ENCODE data around the gene PACS1. TPM values are rescaled to one million over a fixed set of nuclear protein-coding genes. Genes with fewer than 3 reads are reported as not detected.

PACS1 gene
- polyA plus RNA-seq, 1 experiment: 27.1 TPM

DNA sequence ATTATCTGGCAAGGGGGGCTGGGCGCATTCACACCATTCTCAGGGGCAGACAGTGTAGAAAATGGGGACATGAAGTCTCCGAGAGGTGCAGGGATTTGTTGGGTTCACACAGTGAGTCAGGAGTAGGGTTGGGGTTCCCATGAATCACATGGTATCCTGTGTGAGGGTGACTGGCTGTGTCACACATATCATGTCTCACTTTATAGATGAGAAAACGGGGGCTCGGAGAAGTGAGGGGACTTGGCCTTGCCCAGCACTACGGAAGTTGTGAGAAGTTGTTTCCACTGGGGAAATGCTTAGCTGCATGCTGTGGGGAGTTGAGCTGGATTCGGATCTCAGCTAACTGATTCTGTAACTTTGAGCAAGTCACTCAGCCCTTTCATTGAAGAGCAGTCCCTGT, 25.3 kb upstream of the PACS1 start:
- no peak for DNase-seq (ENCODE audit: low read depth, low spot score)
- ChIA-PET POLR2A (interaction anchor here (0.6 to 1.0 kb wide), 2 partner anchors 44 to 244 kb away, joined by 3 read pairs; partner anchors contain the start of gene YIF1A), CTCF (interaction anchor here (0.6 to 5.6 kb wide), 21 partner anchors 8 to 333 kb away, joined by 3 to 48 read pairs (median 4); partner anchors contain the start of genes CATSPER1, FIBP and SF3B2)
- TF ChIP-seq, protein P1, sequence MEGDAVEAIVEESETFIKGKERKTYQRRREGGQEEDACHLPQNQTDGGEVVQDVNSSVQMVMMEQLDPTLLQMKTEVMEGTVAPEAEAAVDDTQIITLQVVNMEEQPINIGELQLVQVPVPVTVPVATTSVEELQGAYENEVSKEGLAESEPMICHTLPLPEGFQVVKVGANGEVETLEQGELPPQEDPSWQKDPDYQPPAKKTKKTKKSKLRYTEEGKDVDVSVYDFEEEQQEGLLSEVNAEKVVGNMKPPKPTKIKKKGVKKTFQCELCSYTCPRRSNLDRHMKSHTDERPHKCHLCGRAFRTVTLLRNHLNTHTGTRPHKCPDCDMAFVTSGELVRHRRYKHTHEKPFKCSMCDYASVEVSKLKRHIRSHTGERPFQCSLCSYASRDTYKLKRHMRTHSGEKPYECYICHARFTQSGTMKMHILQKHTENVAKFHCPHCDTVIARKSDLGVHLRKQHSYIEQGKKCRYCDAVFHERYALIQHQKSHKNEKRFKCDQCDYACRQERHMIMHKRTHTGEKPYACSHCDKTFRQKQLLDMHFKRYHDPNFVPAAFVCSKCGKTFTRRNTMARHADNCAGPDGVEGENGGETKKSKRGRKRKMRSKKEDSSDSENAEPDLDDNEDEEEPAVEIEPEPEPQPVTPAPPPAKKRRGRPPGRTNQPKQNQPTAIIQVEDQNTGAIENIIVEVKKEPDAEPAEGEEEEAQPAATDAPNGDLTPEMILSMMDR (IDR thresholded peaks at IDR 0.05; ENCODE audit: low read depth, low read length): no peak
- Histone ChIP-seq H3K9me3 (ENCODE audit: control insufficient read depth, insufficient read depth, low read length) (peaks cover 12% of the 10 kb centered on the region), H3K27me3 (ENCODE audit: control insufficient read depth, insufficient read depth, low read length) (peaks cover 9% of the 10 kb centered on the region), H3K4me3 (ENCODE audit: low read depth, low read length) (no peak overlapping the region), H3K27ac (ENCODE audit: low read depth, low read length) (no peak overlapping the region)

DNA sequence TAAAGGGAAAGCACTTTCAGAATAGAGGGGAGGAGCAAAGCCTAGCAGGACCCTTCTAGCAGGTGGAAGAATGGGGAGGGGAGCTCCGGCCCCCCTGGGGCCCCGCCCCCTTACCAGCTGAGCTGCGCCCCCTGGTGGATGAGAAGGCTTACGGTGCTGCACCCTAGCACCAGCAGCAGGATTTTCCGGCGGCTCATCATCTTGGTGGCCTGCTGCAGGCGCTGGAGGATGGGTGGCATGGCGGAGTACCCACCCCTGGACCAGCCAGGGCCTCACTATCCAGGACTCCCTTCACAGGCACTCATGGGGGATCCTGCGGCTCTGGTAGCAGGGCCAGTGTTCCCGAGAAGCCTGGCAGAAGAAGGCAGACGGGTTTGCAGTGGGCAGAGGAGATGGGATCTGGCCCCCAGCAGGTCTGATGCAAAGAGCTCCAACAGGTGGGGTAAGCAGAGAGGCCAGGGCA, 24.9 kb upstream of the PACS1 start:
- H3K27ac ChIP-seq (ENCODE audit: low read depth, low read length): no peak overlapping the region
- H3K9me3 ChIP-seq (ENCODE audit: control insufficient read depth, insufficient read depth, low read length): peaks cover 12% of the 10 kb centered on the region
- H3K27me3 ChIP-seq (ENCODE audit: control insufficient read depth, insufficient read depth, low read length): peaks cover 9% of the 10 kb centered on the region
- H3K4me3 ChIP-seq (ENCODE audit: low read depth, low read length): no peak overlapping the region
- ChIA-PET POLR2A (interaction anchor here (0.6 to 1.0 kb wide), 3 partner anchors 16 to 244 kb away, joined by 3 read pairs; partner anchors contain the start of gene YIF1A), CTCF (interaction anchor here (0.6 to 5.6 kb wide), 31 partner anchors 10 to 344 kb away, joined by 3 to 48 read pairs (median 3); partner anchors contain the start of genes CATSPER1, CST6 and FIBP)
- DNase-seq (ENCODE audit: low read depth, low spot score): no peak
- TF ChIP-seq, protein P1 (IDR thresholded peaks at IDR 0.05; ENCODE audit: low read depth, low read length): peak; percentile 91

DNA sequence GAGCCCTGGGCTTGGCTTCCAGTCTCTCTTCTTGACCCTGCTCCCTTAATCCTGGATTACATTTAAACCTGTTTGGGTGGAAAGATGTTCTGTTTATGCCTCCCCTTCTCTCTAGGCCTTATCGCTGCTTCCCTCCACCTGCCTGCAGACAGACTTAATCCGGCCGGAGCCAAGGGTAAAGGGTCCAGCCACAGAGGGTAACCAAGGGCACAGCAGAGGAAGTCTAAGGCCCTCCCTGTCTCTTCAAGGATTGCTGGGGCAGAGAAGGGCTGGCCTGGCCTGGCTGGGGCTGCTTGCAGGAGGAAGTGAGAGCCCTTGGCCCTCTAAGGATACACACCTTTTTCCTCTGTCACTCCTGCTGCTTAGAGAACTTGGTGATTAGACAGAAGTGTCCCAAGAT, 23.2 kb upstream of the PACS1 start:
- CTCF ChIA-PET: interaction anchor here (0.9 to 5.6 kb wide), 4 partner anchors 12 to 159 kb away, joined by 4 to 48 read pairs (median 10); partner anchors contain the start of gene FIBP
- Histone ChIP-seq H3K27ac (ENCODE audit: low read depth, low read length) (no peak overlapping the region), H3K9me3 (ENCODE audit: control insufficient read depth, insufficient read depth, low read length) (peaks cover 12% of the 10 kb centered on the region), H3K4me3 (ENCODE audit: low read depth, low read length) (no peak overlapping the region), H3K27me3 (ENCODE audit: control insufficient read depth, insufficient read depth, low read length) (peaks cover 9% of the 10 kb centered on the region)
- POLR2A ChIA-PET: no interaction called here
- no peak for DNase-seq (ENCODE audit: low read depth, low spot score)
- TF ChIP-seq, protein P1 (IDR thresholded peaks at IDR 0.05; ENCODE audit: low read depth, low read length): no peak

DNA sequence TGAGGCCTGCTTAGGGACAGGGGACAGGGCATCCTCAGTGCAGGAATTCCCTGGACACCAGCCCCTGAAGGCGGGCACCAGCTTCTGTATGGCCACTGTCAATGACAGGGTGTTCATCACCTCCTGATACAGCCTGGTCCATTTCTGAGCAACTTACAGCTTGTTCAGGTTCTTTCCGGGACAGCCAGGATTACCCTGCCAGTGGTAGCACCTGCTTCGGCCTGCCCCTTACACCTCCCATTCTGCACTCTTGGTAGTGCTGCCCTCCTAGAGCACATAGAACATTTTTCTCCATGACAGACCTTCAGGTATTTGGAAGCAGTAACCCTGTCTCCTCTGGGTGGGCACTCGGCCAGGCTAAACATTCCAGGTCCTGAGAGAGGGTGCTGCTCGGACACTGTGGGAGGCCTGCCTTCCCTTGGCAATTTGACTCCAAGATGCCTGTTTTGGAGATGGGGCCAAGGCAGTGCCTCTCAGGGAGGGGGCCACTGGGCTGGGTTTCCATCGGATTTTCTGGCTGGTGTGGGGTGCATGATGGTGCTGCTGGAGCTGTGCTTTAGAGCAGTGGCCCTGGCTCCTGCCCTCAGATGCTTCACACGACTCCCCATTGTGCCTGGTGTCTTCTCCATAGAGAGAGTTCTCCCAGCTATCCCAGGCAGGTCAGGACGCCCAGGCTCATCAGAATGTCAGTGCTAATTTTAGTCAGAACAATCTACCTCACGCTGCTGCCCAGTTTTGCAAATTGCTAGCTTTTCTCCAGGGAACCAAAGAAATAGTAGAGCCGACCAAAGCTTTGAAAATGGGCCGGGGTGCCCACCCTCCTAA, 22.3 kb upstream of the PACS1 start:
- no peak for DNase-seq (ENCODE audit: low read depth, low spot score)
- Histone ChIP-seq H3K4me3 (ENCODE audit: low read depth, low read length) (no peak overlapping the region), H3K9me3 (ENCODE audit: control insufficient read depth, insufficient read depth, low read length) (peaks cover 12% of the 10 kb centered on the region), H3K27me3 (ENCODE audit: control insufficient read depth, insufficient read depth, low read length) (peaks cover 9% of the 10 kb centered on the region), H3K27ac (ENCODE audit: low read depth, low read length) (no peak overlapping the region)
- POLR2A ChIA-PET: no interaction called here
- TF ChIP-seq, protein P1 (IDR thresholded peaks at IDR 0.05; ENCODE audit: low read depth, low read length): no peak
- CTCF ChIA-PET: interaction anchor here (0.6 to 5.6 kb wide), 4 partner anchors 20 to 160 kb away, joined by 4 to 48 read pairs (median 7); partner anchors contain the start of gene FIBP

Data from AG04450 (cell line).